Measurements from ENCODE around the gene ERC2.

GRCh38 chr3:56269755-56270535, 198.3 kb downstream of the ERC2 start:
- TF ChIP-seq, protein P1, sequence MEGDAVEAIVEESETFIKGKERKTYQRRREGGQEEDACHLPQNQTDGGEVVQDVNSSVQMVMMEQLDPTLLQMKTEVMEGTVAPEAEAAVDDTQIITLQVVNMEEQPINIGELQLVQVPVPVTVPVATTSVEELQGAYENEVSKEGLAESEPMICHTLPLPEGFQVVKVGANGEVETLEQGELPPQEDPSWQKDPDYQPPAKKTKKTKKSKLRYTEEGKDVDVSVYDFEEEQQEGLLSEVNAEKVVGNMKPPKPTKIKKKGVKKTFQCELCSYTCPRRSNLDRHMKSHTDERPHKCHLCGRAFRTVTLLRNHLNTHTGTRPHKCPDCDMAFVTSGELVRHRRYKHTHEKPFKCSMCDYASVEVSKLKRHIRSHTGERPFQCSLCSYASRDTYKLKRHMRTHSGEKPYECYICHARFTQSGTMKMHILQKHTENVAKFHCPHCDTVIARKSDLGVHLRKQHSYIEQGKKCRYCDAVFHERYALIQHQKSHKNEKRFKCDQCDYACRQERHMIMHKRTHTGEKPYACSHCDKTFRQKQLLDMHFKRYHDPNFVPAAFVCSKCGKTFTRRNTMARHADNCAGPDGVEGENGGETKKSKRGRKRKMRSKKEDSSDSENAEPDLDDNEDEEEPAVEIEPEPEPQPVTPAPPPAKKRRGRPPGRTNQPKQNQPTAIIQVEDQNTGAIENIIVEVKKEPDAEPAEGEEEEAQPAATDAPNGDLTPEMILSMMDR (conservative IDR thresholded peaks at IDR 0.05; ENCODE audit: low read length), result no peak
- no peak for TF ChIP-seq EZH2phosphoT487 (IDR thresholded peaks at IDR 0.05; ENCODE audit: borderline replicate concordance)
